Kidney (tissue), 14 donors: Measurements from ENCODE around the gene MIPEP. TPM values are rescaled to one million over a fixed set of nuclear protein-coding genes. Genes with fewer than 3 reads are reported as not detected.

Experiments used
- DNase-seq, 5 donors: peaks; one replicate each; pipeline ENCODE4 v3.0.0-alpha.2; 2013 to 2020
- FAIRE-seq: peaks from 2 replicates; lab custom pipeline; 2012; peaks lifted over from hg19 to GRCh38; lab: Jason Lieb, UNC
- H3K27ac ChIP-seq, 2 donors: one replicate each; pipeline ENCODE4 v1.7.0; 2013; ENCODE audit warnings: low read depth in 2 of 2, low read length in 2 of 2, inconsistent platforms in 1 of 2
- H3K27me3 ChIP-seq: one replicate; pipeline ENCODE4 v1.7.1; 2013; ENCODE audit warnings: low read length, inconsistent platforms; ENCODE audit not compliant: control insufficient read depth, insufficient read depth
- H3K36me3 ChIP-seq, 3 donors: one replicate each; pipeline versions ENCODE4 v1.7.0 to v1.7.1; 2013; ENCODE audit warnings: low read length in 3 of 3, control low read depth in 1 of 3, inconsistent platforms in 1 of 3; ENCODE audit not compliant: insufficient read depth in 3 of 3, control insufficient read depth in 2 of 3
- H3K4me1 ChIP-seq, 3 donors: one replicate each; pipeline versions ENCODE4 v1.7.0 to v1.7.1; 2013; ENCODE audit warnings: low read length in 3 of 3, inconsistent platforms in 1 of 3, low read depth in 1 of 3; ENCODE audit not compliant: control insufficient read depth in 2 of 3, insufficient read depth in 2 of 3
- H3K4me3 ChIP-seq, 3 donors: one replicate each; pipeline versions ENCODE4 v1.7.0 to v1.8.1; 2013; ENCODE audit warnings: low read length in 3 of 3, control low read depth in 1 of 3, inconsistent platforms in 1 of 3
- H3K9ac ChIP-seq, 3 donors: one replicate each; pipeline versions ENCODE4 v1.7.0 to v1.7.1; 2013; ENCODE audit warnings: low read length in 3 of 3, control low read depth in 1 of 3, inconsistent platforms in 1 of 3
- H3K9me3 ChIP-seq, 3 donors: one replicate each; pipeline versions ENCODE4 v1.7.0 to v1.7.1; 2013; ENCODE audit warnings: low read length in 3 of 3, control low read depth in 1 of 3, inconsistent platforms in 1 of 3; ENCODE audit not compliant: control insufficient read depth in 2 of 3, insufficient read depth in 1 of 3
- intact Hi-C: fragments of 100-400 bp; cut with DNase I; formaldehyde crosslinking; loops from one replicate; pipeline ENCODE4 v1.11.1; 2022
- polyA plus RNA-seq: library from polyadenylated mRNA; stranded (reverse); fragments of 350-450 nt; fragmentation: Illumina TruSeq; extraction: RNeasy Lipid Tissue Mini Kit (QIAGEN cat#74804); gene quantifications from one replicate; pipeline ENCODE4 v1.2.3, GENCODE V29; 2014; ENCODE audit warnings: low read depth, low replicate concordance; ENCODE audit not compliant: insufficient read depth
- total RNA-seq: library from RNA; stranded (reverse); fragmentation: NEBNext Ultra II Directional; extraction: Animal tissue kit (Norgen Biotek cat#: 25700); gene quantifications from one replicate; pipeline ENCODE4 v1.2.1, GENCODE V29; 2021
- TF ChIP-seq, protein P1 (sequence below): IDR thresholded peaks from 3 replicates; pipeline ENCODE4 v1.5.1; 2012; ENCODE audit warnings: mild to moderate bottlenecking, moderate library complexity, borderline replicate concordance; ENCODE audit not compliant: insufficient read depth; ENCODE audit errors: extremely low read depth
- donor health status: control.
- donor health status: control.
- donor health status: control.
- donor health status: control.
- donor health status: control.
- donor health status: DM: yes; HTN: yes; CAD: no.
- donor health status: Normal renal cell carcinoma (clear cell type).

MIPEP gene
- total and polyA plus RNA-seq, 2 donors from 2014 or later, result 29.1 to 46.8 TPM

GRCh38 chr13:23810685-23811240 is 78.4 kb downstream of the MIPEP start:
- no peak overlapping the region for H3K4me3 ChIP-seq
- DNase-seq (peak in 1 of 5 donors; percentile 66), FAIRE-seq (no peak)
- H3K9me3 ChIP-seq, result no peaks in the 10 kb centered on the region
- intact Hi-C loops, result no loop called here
- H3K9ac ChIP-seq, result no peak overlapping the region
- no peaks in the 10 kb centered on the region for H3K36me3 ChIP-seq
- TF ChIP-seq, protein P1, sequence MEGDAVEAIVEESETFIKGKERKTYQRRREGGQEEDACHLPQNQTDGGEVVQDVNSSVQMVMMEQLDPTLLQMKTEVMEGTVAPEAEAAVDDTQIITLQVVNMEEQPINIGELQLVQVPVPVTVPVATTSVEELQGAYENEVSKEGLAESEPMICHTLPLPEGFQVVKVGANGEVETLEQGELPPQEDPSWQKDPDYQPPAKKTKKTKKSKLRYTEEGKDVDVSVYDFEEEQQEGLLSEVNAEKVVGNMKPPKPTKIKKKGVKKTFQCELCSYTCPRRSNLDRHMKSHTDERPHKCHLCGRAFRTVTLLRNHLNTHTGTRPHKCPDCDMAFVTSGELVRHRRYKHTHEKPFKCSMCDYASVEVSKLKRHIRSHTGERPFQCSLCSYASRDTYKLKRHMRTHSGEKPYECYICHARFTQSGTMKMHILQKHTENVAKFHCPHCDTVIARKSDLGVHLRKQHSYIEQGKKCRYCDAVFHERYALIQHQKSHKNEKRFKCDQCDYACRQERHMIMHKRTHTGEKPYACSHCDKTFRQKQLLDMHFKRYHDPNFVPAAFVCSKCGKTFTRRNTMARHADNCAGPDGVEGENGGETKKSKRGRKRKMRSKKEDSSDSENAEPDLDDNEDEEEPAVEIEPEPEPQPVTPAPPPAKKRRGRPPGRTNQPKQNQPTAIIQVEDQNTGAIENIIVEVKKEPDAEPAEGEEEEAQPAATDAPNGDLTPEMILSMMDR, result no peak
- no peak overlapping the region for H3K27ac ChIP-seq
- no peaks in the 10 kb centered on the region for H3K27me3 ChIP-seq
- H3K4me1 ChIP-seq, result peaks cover 0 to 4% (median 0%) of the 10 kb centered on the region in 3 donors

DNA sequence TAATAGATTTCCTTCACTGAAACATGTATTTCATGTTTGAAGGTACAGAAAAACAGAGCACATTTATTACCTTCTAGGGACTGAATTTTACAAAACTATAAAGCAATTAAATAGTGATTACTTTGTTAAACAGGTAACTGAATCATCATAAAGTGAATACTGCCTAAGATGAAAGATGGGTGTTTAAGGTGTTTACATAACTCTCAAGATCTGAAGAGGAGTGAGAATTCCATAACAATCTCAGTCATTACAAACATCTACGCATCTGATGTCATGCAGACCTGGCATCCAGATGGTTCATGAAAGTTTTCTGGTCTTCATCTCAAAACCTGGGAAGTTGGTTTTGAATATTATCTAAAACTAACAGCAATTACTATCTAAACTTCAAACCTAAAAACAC is 80.4 kb downstream of the MIPEP start:
- no peak overlapping the region for H3K9ac ChIP-seq
- H3K36me3 ChIP-seq, result peaks cover 0 to 4% (median 0%) of the 10 kb centered on the region in 3 donors
- FAIRE-seq, result no peak
- no peak for DNase-seq
- no peaks in the 10 kb centered on the region for H3K9me3 ChIP-seq
- H3K4me3 ChIP-seq, result no peak overlapping the region
- H3K4me1 ChIP-seq, result peaks cover 0 to 4% (median 0%) of the 10 kb centered on the region in 3 donors
- intact Hi-C loops, result no loop called here
- no peak overlapping the region for H3K27ac ChIP-seq
- no peaks in the 10 kb centered on the region for H3K27me3 ChIP-seq
- TF ChIP-seq, protein P1, result no peak

GRCh38 chr13:23806874-23807526 is 82.2 kb downstream of the MIPEP start:
- Histone ChIP-seq H3K9me3 (no peaks in the 10 kb centered on the region), H3K4me3 (no peak overlapping the region), H3K36me3 (peaks cover 0 to 4% (median 0%) of the 10 kb centered on the region in 3 donors), H3K4me1 (peaks cover 0 to 4% (median 0%) of the 10 kb centered on the region in 3 donors), H3K27me3 (no peaks in the 10 kb centered on the region), H3K27ac (no peak overlapping the region), H3K9ac (no peak overlapping the region)
- no peak for DNase-seq
- TF ChIP-seq, protein P1, result no peak
- FAIRE-seq, result no peak
- intact Hi-C loops, result no loop called here
